Transverse colon (tissue), 4 donors: ENCODE results near the gene STAMBPL1.

Source experiments
- CTCF ChIP-seq, 5 experiments: fragments of 200-600 bp in 3 of 5; fragments of 450-650 bp in 2 of 5; sonication (generic) in 3 of 5; IDR thresholded peaks; 1 replicate in 2 of 5; 2 replicates in 3 of 5; pipeline ENCODE4 v1.5.1; 2016 to 2017; ENCODE audit warnings: antibody characterized with exemption in 5 of 5, inconsistent platforms in 3 of 5, mild to moderate bottlenecking in 2 of 5, moderate library complexity in 1 of 5
- EP300 ChIP-seq: sonication (generic); formaldehyde crosslinking; IDR thresholded peaks from one replicate; pipeline ENCODE4 v1.6.1; 2017; ENCODE audit warnings: antibody characterized with exemption, low read depth
- POLR2A ChIP-seq: fragments of 450-650 bp; IDR thresholded peaks from one replicate; pipeline ENCODE4 v1.6.1; 2016; ENCODE audit warnings: antibody characterized with exemption, mild to moderate bottlenecking, moderate library complexity
- POLR2AphosphoS5 ChIP-seq, 3 donors: sonication (generic); formaldehyde crosslinking; IDR thresholded peaks; one replicate each; pipeline ENCODE4 v1.6.1; 2016; ENCODE audit warnings: antibody characterized with exemption in 3 of 3

DNA sequence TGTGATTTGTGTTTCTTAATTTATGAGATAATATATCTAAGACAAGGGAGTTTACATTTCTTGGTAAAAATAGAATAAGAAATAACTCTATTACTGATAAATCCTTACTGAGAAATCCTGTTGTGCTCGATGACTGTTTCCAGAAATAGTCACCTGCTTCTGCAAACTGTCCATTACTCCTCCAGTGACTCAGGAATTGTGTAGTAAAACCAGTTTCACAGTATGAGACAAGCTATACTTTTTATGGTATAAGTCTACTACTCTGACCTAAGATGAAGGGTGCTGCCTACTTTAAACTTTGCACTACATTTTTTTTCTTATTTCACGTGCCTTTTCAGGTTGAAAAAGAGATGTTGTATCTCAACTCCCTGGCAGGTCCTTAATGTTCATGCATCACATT lies 21.6 kb upstream of the STAMBPL1 start:
- TF ChIP-seq POLR2A (no peak), CTCF (IDR thresholded peaks at IDR 0.05) (no peak), EP300 (no peak), POLR2AphosphoS5 (IDR thresholded peaks at IDR 0.05) (no peak)
